Stomach (tissue), 9 donors: Measurements from ENCODE around the gene ABCC8. TPM values are rescaled to one million over a fixed set of nuclear protein-coding genes. Genes with fewer than 3 reads are reported as not detected.

Experiments
- DNase-seq, 2 donors: peaks; one replicate each; pipeline versions ENCODE4 v3.0.0 to v3.0.0-alpha.2; 2013 to 2019
- H3K27ac ChIP-seq, 5 donors: fragments of 200-600 bp in 4 of 5; sonication (generic) in 4 of 5; one replicate each; pipeline ENCODE4 v1.5.1; 2013 to 2019; ENCODE audit warnings: mild to moderate bottlenecking in 1 of 5, moderate library complexity in 1 of 5
- H3K27me3 ChIP-seq, 3 donors: fragments of 200-600 bp; sonication (generic); one replicate each; pipeline ENCODE4 v1.5.1; 2017 to 2019; ENCODE audit warnings: mixed run types in 1 of 3
- H3K36me3 ChIP-seq, 4 donors: fragments of 200-600 bp; sonication (generic); 1 replicate in 3 of 4; 2 replicates in 1 of 4; pipeline ENCODE4 v1.5.1; 2016 to 2019
- H3K4me1 ChIP-seq, 4 donors: fragments of 200-600 bp; sonication (generic); one replicate each; pipeline ENCODE4 v1.5.1; 2016 to 2019
- H3K4me3 ChIP-seq, 4 donors: fragments of 200-600 bp; sonication (generic) in 3 of 4; one replicate each; pipeline ENCODE4 v1.5.1; 2016 to 2019; ENCODE audit warnings: mild to moderate bottlenecking in 1 of 4
- H3K9me3 ChIP-seq, 4 donors: fragments of 200-600 bp; sonication (generic); one replicate each; pipeline ENCODE4 v1.5.1; 2016 to 2019
- CTCF ChIP-seq, 7 experiments: fragments of 450-650 bp in 4 of 7; fragments of 200-600 bp in 3 of 7; sonication (generic) in 3 of 7; IDR thresholded peaks; one replicate each; pipeline ENCODE4 v1.5.1; 2016 to 2019; ENCODE audit warnings: antibody characterized with exemption in 7 of 7, control low read depth in 2 of 7, mild to moderate bottlenecking in 1 of 7
- EP300 ChIP-seq: sonication (generic); formaldehyde crosslinking; IDR thresholded peaks from one replicate; pipeline ENCODE4 v1.6.1; 2017; ENCODE audit warnings: antibody characterized with exemption
- POLR2A ChIP-seq, 4 donors: fragments of 450-650 bp; IDR thresholded peaks; one replicate each; pipeline ENCODE4 v1.6.1; 2016; ENCODE audit warnings: antibody characterized with exemption in 4 of 4, control low read depth in 2 of 4, mild to moderate bottlenecking in 1 of 4, moderate library complexity in 1 of 4
- POLR2AphosphoS5 ChIP-seq, 3 donors: sonication (generic); formaldehyde crosslinking; IDR thresholded peaks; one replicate each; pipeline ENCODE4 v1.6.1; 2016; ENCODE audit warnings: antibody characterized with exemption in 3 of 3
- WGBS, 5 donors: extraction: QIAGEN DNeasy Blood & Tissue Kit in 3 of 5; methylation state at CpG; one replicate each; pipeline versions ENCODE4 v1.1.5 to v1.1.7; 2013 to 2018; 5-methylcytosine and 5-hydroxymethylcytosine counted together
- intact Hi-C: fragments of 100-400 bp; cut with DNase I; formaldehyde crosslinking; loops from one replicate; pipeline ENCODE4 v1.15.1; 2023; ENCODE audit warnings: low total_unique reads
- polyA plus RNA-seq, 3 donors: library from polyadenylated mRNA; stranded (reverse); fragments of 200-250 nt; gene quantifications; one replicate each; pipeline ENCODE4 v1.2.3, GENCODE V29; 2013
- total RNA-seq, 5 donors: library from RNA; depleted of rRNA; stranded (reverse); fragments of >200 nt; gene quantifications; one replicate each; pipeline versions ENCODE4 v1.1.0 to v1.2.3, GENCODE V29; 2014 to 2016
- donor health status: healthy with polysubstance abuse.
- donor health status: Bipolar disorder and iron deficiency.
- donor health status: healthy.

ABCC8 gene
- total and polyA plus RNA-seq, 8 donors, result 3.9 to 69.6 (median 32.1) TPM; not detected in 1

GRCh38 chr11:17399236-17399635 lies 77.4 kb downstream of the ABCC8 start:
- H3K4me3 ChIP-seq, result no peak overlapping the region
- DNase-seq, result no peak
- TF ChIP-seq POLR2AphosphoS5 (IDR thresholded peaks at IDR 0.05), result no peak
- no peak for TF ChIP-seq EP300
- no peak for TF ChIP-seq CTCF (IDR thresholded peaks at IDR 0.05)
- TF ChIP-seq POLR2A (IDR thresholded peaks at IDR 0.05), result no peak

GRCh38 chr11:17397311-17398002 lies 79.2 kb downstream of the ABCC8 start:
- Histone ChIP-seq H3K4me1 (no peaks in the 10 kb centered on the region), H3K27me3 (no peaks in the 10 kb centered on the region), H3K27ac (no peak overlapping the region), H3K9me3 (no peaks in the 10 kb centered on the region), H3K4me3 (no peak overlapping the region), H3K36me3 (no peaks in the 10 kb centered on the region)
- no peak for DNase-seq
- WGBS, 5 donors, result 90 to 98% (median 93%) methylated on average over 7 to 14 of the region's 14 CpGs
- TF ChIP-seq EP300, result no peak
- no peak for TF ChIP-seq POLR2A (IDR thresholded peaks at IDR 0.05)
- TF ChIP-seq POLR2AphosphoS5 (IDR thresholded peaks at IDR 0.05), result no peak
- no peak for TF ChIP-seq CTCF (IDR thresholded peaks at IDR 0.05)
- intact Hi-C loops, result no loop called here

More at GRCh38 chr11:17399236-17399635, 77.4 kb downstream of the ABCC8 start:
- no peaks in the 10 kb centered on the region for H3K9me3 ChIP-seq
- no peaks in the 10 kb centered on the region for H3K4me1 ChIP-seq
- no peaks in the 10 kb centered on the region for H3K27me3 ChIP-seq
- no peaks in the 10 kb centered on the region for H3K36me3 ChIP-seq
- intact Hi-C loops, result no loop called here
- H3K27ac ChIP-seq, result no peak overlapping the region

GRCh38 chr11:17396598-17397310 lies 79.9 kb downstream of the ABCC8 start:
- H3K4me1 ChIP-seq, result no peaks in the 10 kb centered on the region
- H3K36me3 ChIP-seq, result no peaks in the 10 kb centered on the region
- TF ChIP-seq POLR2A (IDR thresholded peaks at IDR 0.05) (no peak), EP300 (no peak), CTCF (IDR thresholded peaks at IDR 0.05) (no peak), POLR2AphosphoS5 (IDR thresholded peaks at IDR 0.05) (no peak)
- 89 to 93% (median 92%) methylated on average over 18 to 22 of the region's 22 CpGs for WGBS, 5 donors
- H3K4me3 ChIP-seq, result no peak overlapping the region
- DNase-seq, result no peak
- no peak overlapping the region for H3K27ac ChIP-seq
- intact Hi-C loops, result no loop called here
- H3K27me3 ChIP-seq, result no peaks in the 10 kb centered on the region
- no peaks in the 10 kb centered on the region for H3K9me3 ChIP-seq

- Histone ChIP-seq H3K36me3 (no peaks in the 10 kb centered on the region), H3K4me1 (no peaks in the 10 kb centered on the region), H3K27me3 (no peaks in the 10 kb centered on the region), H3K9me3 (no peaks in the 10 kb centered on the region), H3K4me3 (no peak overlapping the region), H3K27ac (no peak overlapping the region)
- no peak for DNase-seq
- 81 to 95% (median 85%) methylated on average over 5 to 6 of the region's 6 CpGs for WGBS, 5 donors
- intact Hi-C loops, result no loop called here
- TF ChIP-seq CTCF (IDR thresholded peaks at IDR 0.05) (no peak), POLR2A (IDR thresholded peaks at IDR 0.05) (no peak), POLR2AphosphoS5 (IDR thresholded peaks at IDR 0.05) (no peak), EP300 (no peak)
These were observed 80.7 kb downstream of the ABCC8 start for GRCh38 chr11:17395978-17396377.
